Trophoblast cell (in vitro differentiated cells and primary cell): ENCODE data around the gene INAFM1.

ENCODE experiments used
- DNase-seq, 2 donors: peaks; one replicate each; pipeline ENCODE4 v3.0.0-alpha.2; 2016
- H2AFZ ChIP-seq: 2 replicates; pipeline ENCODE4 v1.6.1; 2013; ENCODE audit warnings: low read length, moderate library complexity, mild to moderate bottlenecking; ENCODE audit not compliant: insufficient read depth, poor library complexity
- H2AK5ac ChIP-seq: 2 replicates; pipeline ENCODE4 v1.6.1; 2013; ENCODE audit warnings: mild to moderate bottlenecking, low read length
- H2BK120ac ChIP-seq: 2 replicates; pipeline ENCODE4 v1.6.1; 2013; ENCODE audit warnings: low read length, mild to moderate bottlenecking, moderate library complexity; ENCODE audit not compliant: insufficient read depth, poor library complexity
- H2BK12ac ChIP-seq: 2 replicates; pipeline ENCODE4 v1.6.1; 2013; ENCODE audit warnings: mild to moderate bottlenecking, low read length, moderate library complexity
- H2BK5ac ChIP-seq: 2 replicates; pipeline ENCODE4 v1.6.1; 2013; ENCODE audit warnings: low read length, low read depth, moderate library complexity, mild to moderate bottlenecking; ENCODE audit not compliant: poor library complexity
- H3K14ac ChIP-seq: 2 replicates; pipeline ENCODE4 v1.6.1; 2013; ENCODE audit warnings: mild to moderate bottlenecking, low read length
- H3K18ac ChIP-seq: 2 replicates; pipeline ENCODE4 v1.6.1; 2013; ENCODE audit warnings: mild to moderate bottlenecking, low read length
- H3K23ac ChIP-seq: 2 replicates; pipeline ENCODE4 v1.6.1; 2013; ENCODE audit warnings: low read length
- H3K27ac ChIP-seq: 2 replicates; pipeline ENCODE4 v1.5.1; 2013; ENCODE audit warnings: low read depth, mild to moderate bottlenecking, inconsistent platforms, low read length, moderate library complexity
- H3K27me3 ChIP-seq: 2 replicates; pipeline ENCODE4 v1.6.1; 2013; ENCODE audit warnings: inconsistent platforms, mild to moderate bottlenecking, low read length, moderate library complexity; ENCODE audit not compliant: insufficient read depth
- H3K36me3 ChIP-seq, 2 experiments: 1 replicate in 1 of 2; 2 replicates in 1 of 2; pipeline ENCODE4 v1.6.1; 2013; ENCODE audit warnings: low read length in 2 of 2, mild to moderate bottlenecking in 2 of 2, moderate library complexity in 1 of 2; ENCODE audit not compliant: insufficient read depth in 2 of 2, control insufficient read depth in 1 of 2
- H3K4ac ChIP-seq: 2 replicates; pipeline ENCODE4 v1.6.1; 2013; ENCODE audit warnings: low read depth, mild to moderate bottlenecking, low read length, moderate library complexity
- H3K4me1 ChIP-seq, 2 experiments: 1 replicate in 1 of 2; 2 replicates in 1 of 2; pipeline ENCODE4 v1.6.1; 2013; ENCODE audit warnings: low read length in 2 of 2, mild to moderate bottlenecking in 2 of 2, moderate library complexity in 1 of 2; ENCODE audit not compliant: insufficient read depth in 2 of 2, control insufficient read depth in 1 of 2
- H3K4me2 ChIP-seq: 2 replicates; pipeline ENCODE4 v1.6.1; 2013; ENCODE audit warnings: inconsistent platforms, mild to moderate bottlenecking, low read length, moderate library complexity
- H3K4me3 ChIP-seq: 2 replicates; pipeline ENCODE4 v1.5.1; 2013; ENCODE audit warnings: mild to moderate bottlenecking, low read depth, low read length, inconsistent platforms
- H3K79me1 ChIP-seq: one replicate; pipeline ENCODE4 v1.6.1; 2013; ENCODE audit warnings: low read length
- H3K79me2 ChIP-seq: 2 replicates; pipeline ENCODE4 v1.6.1; 2013; ENCODE audit warnings: low read length, mild to moderate bottlenecking; ENCODE audit not compliant: control insufficient read depth, insufficient read depth, poor library complexity
- H3K9ac ChIP-seq: 2 replicates; pipeline ENCODE4 v1.6.1; 2013; ENCODE audit warnings: mild to moderate bottlenecking, low read length
- H3K9me3 ChIP-seq: 2 replicates; pipeline ENCODE4 v1.6.1; 2013; ENCODE audit warnings: low read depth, mild to moderate bottlenecking, control low read depth, inconsistent platforms, low read length; ENCODE audit not compliant: insufficient read depth
- H4K12ac ChIP-seq: 2 replicates; pipeline ENCODE4 v1.6.1; 2013; ENCODE audit warnings: low read depth, mild to moderate bottlenecking, low read length, moderate library complexity
- H4K8ac ChIP-seq: 2 replicates; pipeline ENCODE4 v1.6.1; 2013; ENCODE audit warnings: low read depth, mild to moderate bottlenecking, low read length, moderate library complexity
- H4K91ac ChIP-seq: one replicate; pipeline ENCODE4 v1.6.1; 2013; ENCODE audit warnings: low read depth, mild to moderate bottlenecking, low read length, moderate library complexity
- WGBS: extraction: QIAGEN DNeasy Blood & Tissue Kit; methylation state at CpG from one replicate; pipeline ENCODE4 v1.1.7; 2013; ENCODE audit warnings: missing lambda C conversion rate; ENCODE audit not compliant: insufficient read length, insufficient coverage; ENCODE audit errors: extremely low coverage; 5-methylcytosine and 5-hydroxymethylcytosine counted together

The INAFM1 gene

GRCh38 chr19:47269596-47269995 is 5.1 kb upstream of the INAFM1 start:
- Histone ChIP-seq H2AFZ (no peak overlapping the region), H2BK120ac (no peak overlapping the region), H3K27ac (no peak overlapping the region), H3K14ac (no peak overlapping the region), H3K27me3 (no peaks in the 10 kb centered on the region), H3K9ac (no peak overlapping the region), H4K12ac (no peak overlapping the region), H2BK12ac (no peak overlapping the region), H2BK5ac (no peak overlapping the region), H3K79me1 (peaks cover 17% of the 10 kb centered on the region), H3K18ac (no peak overlapping the region), H4K8ac (no peak overlapping the region), H3K4me3 (no peak overlapping the region), H4K91ac (no peak overlapping the region), H3K4ac (no peak overlapping the region), H2AK5ac (no peak overlapping the region), H3K4me2 (no peak overlapping the region), H3K4me1 (peaks cover 2 to 11% of the 10 kb centered on the region in 2 experiments), H3K23ac (no peak overlapping the region), H3K36me3 (peaks cover 45 to 46% of the 10 kb centered on the region in 2 experiments), H3K79me2 (peaks cover 5% of the 10 kb centered on the region), H3K9me3 (peaks cover 4% of the 10 kb centered on the region)
- no peak for DNase-seq
- WGBS: no CpG with 5 or more reads among the region's 7 CpGs

- Histone ChIP-seq H3K79me2 (peaks cover 10% of the 10 kb centered on the region), H4K12ac (no peak overlapping the region), H3K23ac (no peak overlapping the region), H3K9ac (no peak overlapping the region), H2BK120ac (no peak overlapping the region), H3K4ac (no peak overlapping the region), H2AK5ac (no peak overlapping the region), H3K79me1 (peaks cover 22% of the 10 kb centered on the region), H3K18ac (no peak overlapping the region), H3K4me1 (peaks cover 8 to 18% of the 10 kb centered on the region in 2 experiments), H3K36me3 (peaks cover 37 to 38% of the 10 kb centered on the region in 2 experiments), H2BK12ac (no peak overlapping the region), H3K9me3 (peaks cover 4% of the 10 kb centered on the region), H3K27ac (no peak overlapping the region), H3K4me3 (no peak overlapping the region), H4K8ac (no peak overlapping the region), H3K14ac (no peak overlapping the region), H3K27me3 (no peaks in the 10 kb centered on the region), H4K91ac (no peak overlapping the region), H2BK5ac (no peak overlapping the region), H3K4me2 (no peak overlapping the region), H2AFZ (no peak overlapping the region)
- whole genome bisulfite sequencing: no CpG with 5 or more reads among the region's 10 CpGs
- no peak for DNase-seq
Measured at GRCh38 chr19:47270408-47270807, 4.3 kb upstream of the INAFM1 start.

- Histone ChIP-seq H3K4ac (no peak overlapping the region), H2BK120ac (no peak overlapping the region), H3K14ac (no peak overlapping the region), H3K9ac (no peak overlapping the region), H3K27ac (no peak overlapping the region), H3K4me1 (peaks cover 16 to 25% of the 10 kb centered on the region in 2 experiments), H3K36me3 (peaks cover 31 to 37% of the 10 kb centered on the region in 2 experiments), H4K12ac (no peak overlapping the region), H3K79me1 (peaks cover 19% of the 10 kb centered on the region), H3K4me2 (no peak overlapping the region), H3K27me3 (no peaks in the 10 kb centered on the region), H2BK5ac (no peak overlapping the region), H3K23ac (no peak overlapping the region), H2BK12ac (no peak overlapping the region), H3K79me2 (peaks cover 10% of the 10 kb centered on the region), H4K8ac (no peak overlapping the region), H3K9me3 (peaks cover 3% of the 10 kb centered on the region), H2AK5ac (no peak overlapping the region), H2AFZ (no peak overlapping the region), H3K18ac (no peak overlapping the region), H3K4me3 (no peak overlapping the region), H4K91ac (no peak overlapping the region)
- no peak for DNase-seq
- no CpG with 5 or more reads among the region's 6 CpGs for WGBS
Measured at GRCh38 chr19:47271949-47272348, 2.7 kb upstream of the INAFM1 start.

- H3K9me3 ChIP-seq: peaks cover 3% of the 10 kb centered on the region
- peak overlapping the region; percentile 77 for H3K9ac ChIP-seq
- peak overlapping the region; percentile 61 for H3K18ac ChIP-seq
- no CpG with 5 or more reads among the region's 42 CpGs for WGBS
- H2BK120ac ChIP-seq: peak overlapping the region; percentile 23
- no peak overlapping the region for H3K23ac ChIP-seq
- H3K36me3 ChIP-seq: peaks cover 25 to 30% of the 10 kb centered on the region in 2 experiments
- peak overlapping the region; percentile 8 for H2BK5ac ChIP-seq
- peak overlapping the region; percentile 55 for H4K8ac ChIP-seq
- H2AK5ac ChIP-seq: peak overlapping the region; percentile 11
- H3K27me3 ChIP-seq: no peaks in the 10 kb centered on the region
- DNase-seq: peak in 1 of 2 donors; percentile 23
- H3K14ac ChIP-seq: peak overlapping the region; percentile 22
- H3K4ac ChIP-seq: peak overlapping the region; percentile 27
- no peak overlapping the region for H2BK12ac ChIP-seq
- peak overlapping the region; percentile 97 for H3K27ac ChIP-seq
- no peak overlapping the region for H2AFZ ChIP-seq
- peaks cover 16 to 25% of the 10 kb centered on the region in 2 experiments for H3K4me1 ChIP-seq
- H4K12ac ChIP-seq: peak overlapping the region; percentile 17
- peaks cover 19% of the 10 kb centered on the region for H3K79me1 ChIP-seq
- H3K4me3 ChIP-seq: peak overlapping the region; percentile 78
- peak overlapping the region; percentile 49 for H4K91ac ChIP-seq
- peak overlapping the region; percentile 90 for H3K4me2 ChIP-seq
- peaks cover 10% of the 10 kb centered on the region for H3K79me2 ChIP-seq
Measured at GRCh38 chr19:47272448-47273312, 2.0 kb upstream of the INAFM1 start.
